H9 (cell line): ENCODE data around the gene CLEC2D. TPM values are rescaled to one million over a fixed set of nuclear protein-coding genes. Genes with fewer than 3 reads are reported as not detected.

Experiments
- DNase-seq: peaks from one replicate; pipeline ENCODE4 v3.0.0-alpha.2; 2017
- H2AFZ ChIP-seq: one replicate; pipeline ENCODE4 v1.6.1; 2013; ENCODE audit warnings: mild to moderate bottlenecking, low read length, control low read depth, moderate library complexity
- H2AK5ac ChIP-seq: 2 replicates; pipeline ENCODE4 v1.6.1; 2013; ENCODE audit warnings: low read length, control low read depth, mixed read lengths; ENCODE audit not compliant: insufficient read length
- H2BK120ac ChIP-seq: one replicate; pipeline ENCODE4 v1.6.1; 2013; ENCODE audit warnings: low read depth, mild to moderate bottlenecking, low read length, control low read depth, inconsistent platforms; ENCODE audit not compliant: poor library complexity, severe bottlenecking
- H2BK12ac ChIP-seq: 2 replicates; pipeline ENCODE4 v1.6.1; 2013; ENCODE audit warnings: low read length, control low read depth, mixed read lengths, low read depth; ENCODE audit not compliant: insufficient read length
- H2BK15ac ChIP-seq: 2 replicates; pipeline ENCODE4 v1.6.1; 2013; ENCODE audit warnings: low read depth, low read length, control low read depth
- H2BK20ac ChIP-seq: one replicate; pipeline ENCODE4 v1.6.1; 2013; ENCODE audit warnings: low read depth, mild to moderate bottlenecking, low read length, control low read depth, inconsistent platforms; ENCODE audit not compliant: poor library complexity, severe bottlenecking
- H2BK5ac ChIP-seq: 2 replicates; pipeline ENCODE4 v1.6.1; 2013; ENCODE audit warnings: low read length, control low read depth, mixed read lengths; ENCODE audit not compliant: insufficient read length
- H3K14ac ChIP-seq: 2 replicates; pipeline ENCODE4 v1.6.1; 2013; ENCODE audit warnings: low read length, control low read depth; ENCODE audit not compliant: insufficient read depth
- H3K18ac ChIP-seq: 2 replicates; pipeline ENCODE4 v1.6.1; 2013; ENCODE audit warnings: low read depth, mild to moderate bottlenecking, mixed read lengths, low read length, control low read depth; ENCODE audit not compliant: insufficient read length
- H3K23ac ChIP-seq: 2 replicates; pipeline ENCODE4 v1.6.1; 2013; ENCODE audit warnings: low read length, control low read depth, mixed read lengths, low read depth; ENCODE audit not compliant: insufficient read length
- H3K23me2 ChIP-seq: 2 replicates; pipeline ENCODE4 v1.6.1; 2013; ENCODE audit warnings: low read depth, mild to moderate bottlenecking, mixed read lengths, low read length, control low read depth; ENCODE audit not compliant: insufficient read length, poor library complexity, severe bottlenecking
- H3K27ac ChIP-seq: 2 replicates; pipeline ENCODE4 v1.5.1; 2013; ENCODE audit warnings: low read length, control low read depth, mixed read lengths, low read depth; ENCODE audit not compliant: insufficient read length
- H3K27me3 ChIP-seq: 2 replicates; pipeline ENCODE4 v1.6.1; 2013; ENCODE audit warnings: low read length, control low read depth, inconsistent platforms; ENCODE audit not compliant: insufficient read depth
- H3K4ac ChIP-seq: 2 replicates; pipeline ENCODE4 v1.6.1; 2013; ENCODE audit warnings: low read depth, mild to moderate bottlenecking, control low read depth, inconsistent platforms, low read length, moderate library complexity
- H3K4me1 ChIP-seq: 2 replicates; pipeline ENCODE4 v1.6.1; 2013; ENCODE audit warnings: low read length, control low read depth, inconsistent platforms; ENCODE audit not compliant: insufficient read depth
- H3K4me2 ChIP-seq: 2 replicates; pipeline ENCODE4 v1.6.1; 2013; ENCODE audit warnings: low read length, control low read depth, mixed read lengths; ENCODE audit not compliant: insufficient read length, insufficient read depth
- H3K56ac ChIP-seq: 2 replicates; pipeline ENCODE4 v1.6.1; 2013; ENCODE audit warnings: low read depth, mild to moderate bottlenecking, mixed read lengths, low read length, control low read depth; ENCODE audit not compliant: insufficient read length
- H3K79me1 ChIP-seq: 2 replicates; pipeline ENCODE4 v1.6.1; 2013; ENCODE audit warnings: low read depth, mild to moderate bottlenecking, moderate library complexity, low read length, control low read depth, inconsistent platforms; ENCODE audit not compliant: insufficient read depth, poor library complexity, severe bottlenecking
- H3K79me2 ChIP-seq: 2 replicates; pipeline ENCODE4 v1.6.1; 2013; ENCODE audit warnings: low read length, control low read depth, inconsistent platforms; ENCODE audit not compliant: insufficient read depth
- H3K9ac ChIP-seq: 2 replicates; pipeline ENCODE4 v1.6.1; 2013; ENCODE audit warnings: low read length, control low read depth, mixed read lengths; ENCODE audit not compliant: insufficient read length; ENCODE audit errors: extremely low read depth
- H3K9me3 ChIP-seq: one replicate; pipeline ENCODE4 v1.6.1; 2013; ENCODE audit warnings: low read depth, low read length, inconsistent platforms; ENCODE audit not compliant: control insufficient read depth
- H3T11ph ChIP-seq: one replicate; pipeline ENCODE4 v1.6.1; 2013; ENCODE audit warnings: mild to moderate bottlenecking, low read length, control low read depth, inconsistent platforms
- H4K20me1 ChIP-seq: one replicate; pipeline ENCODE4 v1.6.1; 2013; ENCODE audit not compliant: control insufficient read depth, insufficient read length, insufficient read depth
- H4K5ac ChIP-seq: 2 replicates; pipeline ENCODE4 v1.6.1; 2013; ENCODE audit warnings: low read depth, mild to moderate bottlenecking, mixed read lengths, low read length, control low read depth; ENCODE audit not compliant: insufficient read length
- H4K8ac ChIP-seq: replicated peaks from 2 replicates; pipeline ENCODE4 v1.6.1; 2013; ENCODE audit warnings: low read length, control low read depth, mixed read lengths, low read depth; ENCODE audit not compliant: insufficient read length
- H4K91ac ChIP-seq: 2 replicates; pipeline ENCODE4 v1.6.1; 2013; ENCODE audit warnings: low read depth, mild to moderate bottlenecking, moderate library complexity, mixed read lengths, low read length, control low read depth; ENCODE audit not compliant: insufficient read length
- H3K27ac Mint-ChIP-seq, 3 experiments: 2 replicates in 2 of 3; 3 replicates in 1 of 3; pipeline ENCODE4 v1.8.0; 2020 to 2021; ENCODE audit warnings: mixed read lengths in 3 of 3, mild to moderate bottlenecking in 1 of 3, moderate library complexity in 1 of 3
- H3K27me3 Mint-ChIP-seq: 2 replicates; pipeline ENCODE4 v1.8.0; 2021; ENCODE audit warnings: low read depth, mild to moderate bottlenecking, moderate library complexity, mixed read lengths
- H3K36me3 Mint-ChIP-seq, 3 experiments: 2 replicates in 2 of 3; 3 replicates in 1 of 3; pipeline ENCODE4 v1.8.0; 2020 to 2021; ENCODE audit warnings: low read depth in 3 of 3, mixed read lengths in 3 of 3; ENCODE audit not compliant: insufficient read depth in 1 of 3
- H3K4me1 Mint-ChIP-seq, 2 experiments: 2 replicates each; pipeline ENCODE4 v1.8.0; 2020; ENCODE audit warnings: mixed read lengths in 2 of 2
- H3K4me3 Mint-ChIP-seq, 2 experiments: 2 replicates in 1 of 2; 3 replicates in 1 of 2; pipeline ENCODE4 v1.8.0; 2020 to 2021; ENCODE audit warnings: mild to moderate bottlenecking in 2 of 2, mixed read lengths in 2 of 2, moderate library complexity in 1 of 2
- H3K9me3 Mint-ChIP-seq, 2 experiments: 2 replicates in 1 of 2; 3 replicates in 1 of 2; pipeline ENCODE4 v1.8.0; 2020; ENCODE audit warnings: mild to moderate bottlenecking in 2 of 2, mixed read lengths in 2 of 2, moderate library complexity in 1 of 2
- CTCF ChIP-seq: fragments of 200-600 bp; sonication (generic); conservative IDR thresholded peaks from 3 replicates; pipeline ENCODE4 v1.8.0; 2021; ENCODE audit warnings: antibody characterized with exemption, mild to moderate bottlenecking
- WGBS: extraction: QIAGEN DNeasy Blood & Tissue Kit; methylation state at CpG from one replicate; pipeline ENCODE4 v1.1.7; 2013; ENCODE audit warnings: missing lambda C conversion rate, low lambda C conversion rate, mixed read lengths; ENCODE audit not compliant: insufficient read length; ENCODE audit errors: extremely low coverage; 5-methylcytosine and 5-hydroxymethylcytosine counted together
- total RNA-seq: library from RNA; stranded (reverse); gene quantifications from 2 replicates; pipeline ENCODE4 v1.2.1, GENCODE V29; 2021

Gene CLEC2D
- total RNA-seq, 1 experiment from 2014 or later = 2.1 TPM

- no peak overlapping the region for H3K27ac Mint-ChIP-seq
- no peaks in the 10 kb centered on the region for H3K27me3 ChIP-seq
- H2BK15ac ChIP-seq = no peak overlapping the region
- no peak overlapping the region for H3K27ac ChIP-seq
- H3K4me1 ChIP-seq = no peaks in the 10 kb centered on the region
- no peak overlapping the region for H3K9ac ChIP-seq
- peaks cover 11 to 30% (median 30%) of the 10 kb centered on the region in 3 experiments for H3K36me3 Mint-ChIP-seq
- no peak overlapping the region for H2AK5ac ChIP-seq
- DNase-seq = no peak
- no peak overlapping the region for H3K4ac ChIP-seq
- no CpG with 5 or more reads among the region's 2 CpGs for WGBS
- H4K91ac ChIP-seq = no peak overlapping the region
- H4K8ac ChIP-seq = no peak overlapping the region
- no peaks in the 10 kb centered on the region for H3K4me1 Mint-ChIP-seq
- no peak overlapping the region for H2BK12ac ChIP-seq
- H3K14ac ChIP-seq = no peak overlapping the region
- peaks cover 5% of the 10 kb centered on the region for H3K9me3 ChIP-seq
- H2BK120ac ChIP-seq = no peak overlapping the region
- no peaks in the 10 kb centered on the region for H3K79me2 ChIP-seq
- H3K23me2 ChIP-seq = no peaks in the 10 kb centered on the region
- H3K4me3 Mint-ChIP-seq = no peak overlapping the region
- no peak overlapping the region for H4K5ac ChIP-seq
- no peaks in the 10 kb centered on the region for H3K79me1 ChIP-seq
- peaks cover 52 to 55% of the 10 kb centered on the region in 2 experiments for H3K9me3 Mint-ChIP-seq
- peaks cover 5% of the 10 kb centered on the region for H3K27me3 Mint-ChIP-seq
- no peak overlapping the region for H3T11ph ChIP-seq
- TF ChIP-seq CTCF = no peak
- no peak overlapping the region for H3K23ac ChIP-seq
- H2BK20ac ChIP-seq = no peak overlapping the region
- no peak overlapping the region for H3K56ac ChIP-seq
- H2AFZ ChIP-seq = no peak overlapping the region
- no peak overlapping the region for H3K4me2 ChIP-seq
- no peaks in the 10 kb centered on the region for H4K20me1 ChIP-seq
- no peak overlapping the region for H2BK5ac ChIP-seq
- no peak overlapping the region for H3K18ac ChIP-seq
Observed at GRCh38 chr12:9700606-9700956, 31.1 kb downstream of the CLEC2D start.
